DMS53 (cell line): ENCODE results near the gene ACTL6A.
A peak's percentile ranks its signal among the peaks of the same experiment; 100 is the strongest.
"Not testable (repeated sequence)": the region's sequence is repeated elsewhere in the genome, so short reads cannot be mapped to it uniquely, and the experiment has no call there.

Experiments used
- DNase-seq: peaks from one replicate; lab custom pipeline; 2025; lab: John Stamatoyannopoulos, UW

ACTL6A gene

DNA sequence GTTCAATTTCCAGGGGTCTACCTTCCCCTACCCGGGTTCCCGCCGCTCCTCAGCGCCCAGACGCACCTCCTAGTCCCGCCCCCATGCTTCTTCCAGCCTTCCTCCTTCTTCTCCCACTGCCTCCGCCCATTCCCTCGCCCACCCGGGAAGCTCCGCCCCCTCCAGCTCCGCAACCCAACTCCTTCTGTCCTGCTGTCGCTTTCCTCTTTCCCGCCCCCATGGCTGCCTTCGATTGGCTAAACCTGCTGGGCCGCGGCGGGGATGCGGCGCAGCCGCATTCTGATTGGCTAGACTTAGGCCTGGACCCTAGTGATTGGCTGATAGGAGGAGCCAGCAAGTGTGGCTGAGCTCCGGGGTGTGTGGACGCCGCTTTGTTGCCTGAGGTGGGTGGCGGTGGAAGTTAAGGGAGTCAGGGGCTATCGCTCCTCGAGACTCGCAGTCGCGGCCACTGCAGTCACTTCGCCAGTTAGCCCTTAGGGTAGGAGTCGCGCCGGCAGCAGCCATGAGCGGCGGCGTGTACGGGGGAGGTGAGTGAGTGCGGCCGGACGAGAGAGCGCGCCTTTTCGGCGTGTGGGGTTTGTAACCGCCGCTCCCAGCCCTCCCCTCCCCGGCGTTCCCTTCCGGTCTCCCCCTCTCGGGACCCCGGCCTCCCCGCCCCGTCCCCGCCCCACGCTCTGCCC lies at the start of gene ACTL6A:
TSS of gene ACTL6A (plus strand) at position 336 of the 680 bp plus-strand sequence. CDS start at position 503, 167 bp downstream.
- peak; percentile 99 for DNase-seq

DNA sequence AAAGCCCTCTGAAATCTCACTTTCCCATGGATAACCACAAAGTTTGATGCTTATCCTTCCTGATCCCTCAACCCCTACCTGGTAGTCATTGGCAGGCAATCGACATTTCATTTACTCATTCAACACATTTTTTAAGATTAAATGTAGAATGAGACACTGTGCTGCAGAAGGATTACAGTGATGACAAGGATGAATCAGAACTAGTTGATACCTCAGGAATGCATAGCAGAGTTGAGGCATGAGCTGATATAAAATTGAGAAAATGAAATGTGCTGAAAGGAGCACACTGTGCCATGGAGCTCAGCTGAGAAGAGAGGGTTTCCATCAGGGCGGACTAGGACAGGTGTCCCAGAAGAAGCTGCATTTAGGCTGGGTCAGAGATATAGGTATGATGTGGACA lies 48.9 kb upstream of the ACTL6A start:
- DNase-seq = no peak

DNA sequence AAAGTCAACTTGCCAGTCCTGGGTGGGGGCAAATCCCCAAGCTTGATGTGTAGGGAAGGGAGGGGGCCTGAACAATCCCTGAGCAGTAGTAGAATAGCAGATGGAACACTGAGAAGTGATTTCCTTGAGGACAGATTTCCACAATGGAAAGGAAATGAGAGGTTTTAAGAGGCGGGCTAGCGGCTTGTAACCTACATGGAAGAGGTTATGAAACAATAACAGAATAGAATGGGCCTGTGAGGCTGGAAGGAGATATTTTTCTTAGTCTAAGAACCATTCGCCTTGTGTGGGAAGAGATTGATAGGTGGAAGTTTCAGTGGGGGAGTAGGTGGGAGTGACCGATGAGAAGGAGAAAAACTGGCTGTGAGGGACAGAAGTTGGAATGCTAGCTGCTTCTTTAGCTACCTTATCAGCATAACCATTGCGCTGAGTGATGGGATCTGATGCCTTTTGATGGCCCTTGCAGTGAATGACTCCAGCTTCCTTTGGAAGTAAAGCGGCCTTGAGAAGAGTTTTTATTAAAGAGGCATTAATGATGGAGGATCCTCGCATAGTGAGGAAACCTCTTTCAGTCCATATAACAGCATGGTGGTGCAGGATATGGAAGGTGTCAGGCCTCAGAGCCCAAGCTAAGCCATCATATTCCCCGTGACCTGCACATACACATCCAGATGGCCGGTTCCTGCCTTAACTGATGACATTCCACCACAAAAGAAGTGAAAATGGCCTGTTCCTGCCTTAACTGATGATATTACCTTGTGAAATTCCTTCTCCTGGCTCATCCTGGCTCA lies 46.1 kb upstream of the ACTL6A start:
- not testable (repeated sequence) for DNase-seq

DNA sequence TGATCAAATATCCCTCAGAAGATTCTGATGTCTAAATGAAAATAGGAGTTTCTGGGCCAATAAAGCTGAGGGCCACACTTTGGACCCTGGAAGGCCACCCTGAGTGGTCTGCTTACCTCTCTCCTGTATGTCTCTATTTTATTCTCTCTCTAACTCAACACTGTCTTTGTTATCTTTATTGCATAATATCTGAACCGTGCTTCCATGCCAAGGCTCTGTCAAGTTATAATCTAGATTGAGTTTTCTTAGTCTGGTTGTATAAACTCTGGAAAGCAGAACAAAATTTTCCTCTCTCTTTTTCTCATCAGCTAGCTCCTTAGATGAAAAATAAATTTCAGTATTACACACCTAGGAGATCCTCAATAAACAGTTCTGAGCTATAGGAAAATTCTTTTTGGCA lies 36.2 kb upstream of the ACTL6A start:
- DNase-seq = no peak

DNA sequence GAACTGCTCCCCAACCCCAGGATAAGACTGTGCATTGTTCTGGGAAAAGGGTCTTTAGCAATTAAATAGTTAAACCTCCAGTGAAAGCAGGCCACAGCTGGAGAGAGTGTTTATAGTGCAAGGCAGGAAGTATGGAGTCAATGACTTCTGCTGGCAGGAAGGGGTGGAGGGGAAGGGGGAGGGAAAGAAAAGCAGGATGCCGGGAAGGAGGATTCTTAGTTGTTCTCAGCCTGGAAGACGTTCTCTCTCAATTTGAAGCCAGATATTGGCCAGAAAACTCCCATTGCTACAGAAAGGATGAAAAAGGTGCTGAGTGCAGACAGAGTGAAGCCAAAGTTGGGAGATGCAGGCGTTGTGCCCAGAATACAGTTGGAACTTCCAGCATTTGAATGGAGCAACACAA lies 35.7 kb upstream of the ACTL6A start:
- DNase-seq = peak; percentile 40

DNA sequence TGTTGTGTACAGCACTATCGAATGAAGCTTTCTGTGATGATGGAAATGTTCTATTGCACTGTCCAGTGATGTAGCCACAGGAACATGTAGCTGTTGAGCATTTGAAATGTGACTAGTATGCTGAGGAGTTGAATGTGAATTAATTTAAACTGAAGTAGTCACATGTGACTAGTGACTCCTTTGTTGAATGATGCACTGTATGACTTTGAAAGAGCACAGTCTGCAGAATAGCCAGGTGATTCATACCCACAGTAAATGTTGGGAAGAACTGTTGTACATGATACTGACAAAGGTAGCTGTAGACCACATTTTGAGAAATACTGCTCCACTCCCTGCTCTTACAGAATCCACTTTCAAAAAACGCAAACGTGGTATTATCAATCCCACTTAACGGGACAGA lies 34.0 kb upstream of the ACTL6A start:
- peak; percentile 2 for DNase-seq

DNA sequence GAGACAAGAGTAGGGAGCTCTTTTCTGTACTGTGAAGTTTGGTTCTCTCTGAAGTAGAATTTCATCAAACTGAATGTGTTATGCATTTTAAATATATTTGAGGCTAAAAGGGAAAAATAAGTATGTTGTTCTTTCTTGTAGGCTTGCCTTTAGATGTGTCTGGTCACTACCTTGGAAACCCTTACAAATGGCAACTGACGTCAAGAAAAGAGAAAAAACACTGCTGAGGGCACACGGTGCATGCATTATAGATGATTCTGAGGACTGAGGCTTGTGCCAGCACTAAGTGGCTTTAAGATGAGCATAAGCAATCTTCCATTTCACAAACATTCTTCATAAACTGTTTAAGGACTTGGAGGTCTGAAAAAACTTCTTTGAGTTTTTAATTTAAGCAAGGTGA lies 31.1 kb upstream of the ACTL6A start:
- DNase-seq = no peak

DNA sequence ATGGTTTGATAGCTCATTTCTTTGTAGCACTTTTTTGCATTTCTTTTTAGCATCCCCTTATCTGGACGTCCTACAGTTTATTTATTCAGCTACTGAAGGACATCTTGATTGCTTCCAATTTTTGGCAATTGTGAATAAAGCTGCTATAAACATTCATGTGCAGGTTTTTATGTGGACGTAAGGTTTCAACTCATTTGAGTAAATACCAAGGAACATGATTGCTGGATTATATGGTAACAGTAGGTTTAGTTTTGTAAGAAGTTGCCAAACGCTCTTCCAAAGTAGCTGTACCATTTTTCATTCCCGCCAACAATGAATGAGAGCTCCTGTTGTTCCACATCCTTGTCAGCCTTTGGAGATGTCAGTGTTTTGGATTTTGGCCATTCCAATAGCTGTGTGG lies 29.5 kb upstream of the ACTL6A start:
- DNase-seq = no peak

DNA sequence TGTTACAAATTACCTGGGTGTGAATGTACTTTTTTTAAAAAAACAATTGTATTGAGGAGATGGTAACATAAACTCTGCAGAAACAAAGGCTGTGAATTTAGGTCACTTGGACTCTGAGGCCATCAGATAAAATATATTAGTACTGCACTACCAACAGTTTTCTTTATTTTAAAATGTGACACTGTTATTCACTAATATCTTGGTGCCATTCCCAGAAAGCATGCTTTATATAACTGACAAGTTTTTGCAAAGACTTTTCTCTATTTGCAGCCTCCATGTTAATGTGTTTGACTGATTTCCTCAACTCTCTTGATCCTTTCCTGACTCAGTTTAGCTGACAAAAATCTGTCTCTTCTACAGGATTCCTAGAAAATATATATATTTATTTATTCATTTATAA lies 26.5 kb upstream of the ACTL6A start:
- no peak for DNase-seq

DNA sequence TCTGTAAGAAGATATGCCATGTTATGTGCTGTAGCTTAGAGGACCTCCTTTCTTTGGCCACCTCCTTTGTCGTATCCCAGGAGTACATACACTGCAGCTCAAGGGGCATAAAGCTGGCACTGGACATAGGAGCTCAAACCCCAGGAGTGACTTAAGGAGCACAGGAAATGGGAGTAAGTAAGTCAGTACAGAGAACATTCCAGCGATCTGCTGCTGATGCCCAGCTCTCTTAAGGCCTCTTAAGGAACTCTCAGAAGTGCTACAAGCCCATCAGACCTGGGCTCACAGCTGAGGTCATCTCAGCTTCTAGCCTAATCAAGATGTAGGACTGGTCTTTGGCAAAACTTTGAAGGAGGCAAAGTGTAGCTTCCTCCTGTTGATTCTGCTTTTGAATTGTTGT lies 21.6 kb upstream of the ACTL6A start:
- no peak for DNase-seq

DNA sequence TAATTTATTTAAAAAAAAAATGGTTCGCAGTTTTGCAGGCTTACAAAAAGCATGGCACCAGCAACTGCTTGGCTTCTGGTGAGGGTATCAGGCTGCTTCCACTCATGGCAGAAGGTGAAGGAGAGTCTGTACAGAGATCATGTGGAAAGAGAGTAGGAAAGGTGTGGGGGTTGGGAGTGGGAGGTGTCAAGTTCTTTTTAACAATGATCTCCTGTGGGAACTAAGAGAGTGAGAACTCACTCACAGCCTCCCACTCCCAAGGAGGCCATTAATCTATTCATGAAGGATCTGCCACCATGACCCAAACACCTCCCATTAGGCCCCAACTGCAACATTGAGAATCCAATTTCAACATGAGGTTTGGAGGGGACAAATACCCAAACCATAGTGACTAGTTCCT lies 21.1 kb upstream of the ACTL6A start:
- no peak for DNase-seq

DNA sequence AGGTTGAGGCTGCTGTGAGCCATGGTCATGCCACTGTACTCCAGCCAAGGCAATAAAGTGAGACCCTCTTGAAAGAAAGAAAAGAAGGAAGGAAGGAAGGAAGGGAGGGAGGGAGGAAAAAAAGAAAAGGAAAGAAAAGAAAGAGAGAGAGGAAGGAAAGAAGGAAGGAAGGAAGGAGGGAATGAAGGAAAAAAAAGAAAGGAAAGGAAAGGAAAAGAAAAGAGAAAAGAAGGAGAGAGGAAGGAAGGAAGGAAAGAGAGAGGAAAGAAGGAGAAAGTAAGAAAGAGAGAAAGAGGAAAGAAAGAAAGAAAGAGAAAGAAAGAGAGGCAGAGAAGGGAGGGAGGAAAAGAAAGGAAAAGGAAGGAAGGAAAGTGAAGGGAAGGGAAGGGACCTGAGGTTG lies 20.4 kb upstream of the ACTL6A start:
- DNase-seq = no peak

DNA sequence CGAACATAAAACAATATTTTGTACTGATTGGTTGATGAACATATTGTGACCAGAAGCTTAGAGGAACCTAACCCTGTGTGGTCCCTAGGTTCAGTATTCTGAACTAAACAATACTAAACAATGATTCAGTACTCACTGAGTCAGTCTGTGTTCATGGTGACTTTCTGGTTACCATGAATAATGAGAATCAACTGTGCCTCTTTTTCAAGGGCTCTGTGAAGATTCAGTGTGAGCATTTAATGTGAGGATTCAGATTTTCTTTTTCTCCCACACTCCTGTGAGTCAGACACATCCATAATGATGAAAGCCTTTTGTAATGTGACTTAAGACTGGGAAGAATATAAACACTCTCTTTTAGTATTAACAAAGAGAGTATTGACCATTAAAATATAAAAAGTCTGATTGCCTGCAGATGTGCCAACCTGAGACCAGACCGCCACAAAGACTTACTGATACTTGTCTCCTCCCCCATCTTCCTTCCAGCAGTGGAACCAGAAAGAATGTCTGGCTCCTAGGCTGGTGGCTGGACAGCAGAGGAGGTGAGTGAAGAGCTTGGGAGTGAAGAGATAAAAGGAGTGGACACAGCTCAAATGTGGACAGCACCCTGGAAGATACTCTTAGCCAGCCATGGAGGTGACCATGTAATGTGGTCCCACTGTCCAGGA lies 17.6 kb upstream of the ACTL6A start:
- no peak for DNase-seq

DNA sequence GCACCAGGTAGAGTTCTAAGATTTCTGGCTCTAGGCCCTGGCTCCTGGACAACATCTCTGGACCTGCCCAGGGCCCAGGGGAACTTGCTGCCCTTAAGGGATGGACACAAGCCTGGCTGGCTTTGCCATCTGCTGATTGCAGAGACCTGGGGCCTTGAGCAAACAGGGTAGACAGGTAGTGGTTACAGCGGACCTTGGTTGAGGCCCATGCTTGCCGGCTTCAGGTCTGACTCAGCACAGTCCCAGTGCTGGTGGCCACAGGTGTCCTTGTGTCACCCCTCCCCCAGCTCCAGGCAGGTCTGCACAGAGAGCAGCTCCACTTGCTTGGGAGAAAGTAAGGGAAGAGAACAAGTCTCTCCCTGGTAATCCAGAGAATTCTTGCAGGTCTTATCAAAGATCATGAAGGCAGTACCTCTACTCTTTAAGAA lies 15.9 kb upstream of the ACTL6A start:
- peak; percentile 78 for DNase-seq

DNA sequence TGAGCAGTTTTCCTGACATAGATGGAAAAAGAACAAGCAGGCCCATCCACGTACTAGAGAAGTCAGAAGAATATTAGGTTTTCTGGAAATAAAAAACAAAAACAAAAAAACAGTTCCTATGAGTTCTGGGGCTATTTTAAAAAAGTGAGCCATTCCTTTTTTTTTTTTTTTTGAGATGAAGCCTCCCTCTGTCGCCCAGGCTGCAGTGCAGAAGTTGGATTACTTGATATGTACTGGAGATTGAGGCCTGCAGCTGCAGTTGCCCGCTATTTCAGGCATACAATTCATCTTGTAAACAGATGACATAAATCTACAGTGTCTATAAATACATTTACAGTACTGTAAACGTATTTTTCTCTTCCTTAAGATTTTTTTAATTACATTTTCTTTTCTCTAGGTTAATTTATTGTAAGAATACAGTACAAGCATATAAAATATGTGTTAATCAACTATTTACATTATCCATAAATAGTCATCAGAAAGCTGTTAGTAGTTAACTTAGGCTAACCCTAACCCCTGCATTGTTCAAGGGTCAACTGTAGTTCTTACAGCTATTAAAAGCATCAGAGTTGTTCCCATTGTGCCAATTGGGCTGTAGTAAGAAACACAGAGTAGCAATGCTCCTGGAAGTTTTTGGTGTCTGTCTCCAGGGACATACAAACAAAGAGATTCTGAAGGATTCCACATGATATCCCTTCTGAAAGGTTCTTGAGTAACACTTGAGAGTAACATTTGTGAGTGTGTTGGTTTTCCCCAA lies 11.2 kb upstream of the ACTL6A start:
- DNase-seq = no peak

DNA sequence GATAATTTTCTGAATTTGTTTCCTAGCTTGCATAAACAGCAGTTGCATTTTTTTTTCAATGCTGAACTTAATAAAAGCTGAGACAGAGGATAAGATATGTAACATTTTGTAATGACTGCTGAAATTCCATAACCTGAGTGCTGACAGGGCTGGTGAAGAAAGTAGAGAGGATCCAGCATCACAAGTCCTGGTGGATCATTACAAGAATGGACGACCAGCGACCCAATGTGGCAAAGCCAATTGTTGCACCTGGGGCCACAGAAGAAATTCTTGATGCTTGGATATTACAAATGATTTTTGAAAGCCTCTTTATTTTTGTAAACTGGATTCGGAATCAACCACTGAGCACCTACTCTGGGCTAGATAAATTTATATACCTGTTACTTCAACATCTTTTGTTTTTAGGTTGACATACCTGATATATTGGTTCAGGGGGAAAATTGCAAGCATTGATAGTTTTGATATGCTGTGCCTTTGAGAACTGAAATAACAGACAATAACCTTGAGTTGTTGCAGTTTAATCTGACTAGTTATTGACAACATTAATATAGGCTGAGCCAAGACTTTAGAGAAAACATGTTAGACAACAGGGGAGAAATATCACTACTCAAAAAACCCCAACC lies 3.9 kb upstream of the ACTL6A start:
- peak; percentile 78 for DNase-seq

DNA sequence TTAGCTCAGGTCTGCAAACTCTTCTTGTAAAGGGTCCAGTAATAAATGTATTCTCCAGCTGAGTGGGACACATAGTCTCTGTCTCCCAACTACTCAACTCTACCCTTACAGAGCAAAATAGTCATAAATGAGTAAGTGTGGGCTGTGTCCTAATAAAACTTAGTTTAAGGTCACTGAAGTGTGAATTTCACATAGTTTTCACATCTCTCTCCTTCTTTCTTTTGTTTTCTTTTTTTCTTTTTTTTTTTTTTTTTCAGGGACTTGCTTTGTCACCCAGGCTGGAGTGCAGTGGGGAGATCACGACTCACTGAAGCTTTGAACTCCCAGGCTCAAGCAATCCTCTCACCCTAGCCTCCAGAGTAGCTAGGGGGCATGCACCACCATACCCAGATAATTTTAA lies 1.9 kb upstream of the ACTL6A start:
- no peak for DNase-seq

DNA sequence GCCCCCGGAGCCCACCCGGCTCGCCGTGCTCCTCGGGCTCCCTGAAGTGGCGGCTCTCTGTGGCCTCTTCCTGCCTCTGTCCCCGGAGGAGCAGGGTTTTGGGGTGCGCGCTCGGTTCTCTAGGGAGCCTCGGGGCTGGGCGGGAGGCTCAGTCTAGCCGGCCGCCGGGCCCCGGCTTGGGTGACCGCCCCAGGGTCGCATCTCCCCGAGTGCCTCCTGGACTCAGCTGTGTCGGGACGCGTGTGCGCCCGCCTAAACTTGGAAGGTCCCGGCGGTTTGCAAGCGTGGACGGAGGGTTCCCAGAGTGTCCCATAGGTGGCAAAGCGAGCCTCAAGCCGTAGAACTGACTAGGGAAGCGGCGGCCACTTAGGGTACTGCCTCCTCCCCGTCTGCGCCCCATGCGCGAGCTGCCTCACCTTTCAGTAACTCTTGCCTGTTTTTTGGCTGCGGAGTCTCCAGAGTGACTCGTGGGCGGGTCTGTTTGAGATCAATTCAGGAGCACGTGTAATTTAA lies 601 bp downstream of the ACTL6A start:
- DNase-seq = peak; percentile 82

DNA sequence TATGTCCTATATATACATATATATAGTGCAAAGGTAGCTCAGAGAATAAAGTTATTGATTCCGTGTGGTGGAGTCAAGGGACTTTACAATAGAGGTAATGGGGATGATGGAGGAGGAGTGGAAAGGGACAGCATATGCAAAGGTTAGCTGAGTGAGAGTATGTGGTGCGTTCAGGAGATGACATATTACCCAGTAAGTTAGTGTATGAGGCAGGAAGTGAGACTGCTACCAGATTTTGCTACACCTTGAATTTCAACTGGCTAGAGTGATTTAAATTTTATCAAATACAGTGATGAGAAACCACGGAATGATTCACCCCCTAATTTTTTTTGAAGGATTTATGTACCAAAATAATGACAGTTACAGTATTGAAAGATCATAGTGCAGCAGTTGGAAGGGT lies 2.8 kb downstream of the ACTL6A start:
- DNase-seq = no peak

DNA sequence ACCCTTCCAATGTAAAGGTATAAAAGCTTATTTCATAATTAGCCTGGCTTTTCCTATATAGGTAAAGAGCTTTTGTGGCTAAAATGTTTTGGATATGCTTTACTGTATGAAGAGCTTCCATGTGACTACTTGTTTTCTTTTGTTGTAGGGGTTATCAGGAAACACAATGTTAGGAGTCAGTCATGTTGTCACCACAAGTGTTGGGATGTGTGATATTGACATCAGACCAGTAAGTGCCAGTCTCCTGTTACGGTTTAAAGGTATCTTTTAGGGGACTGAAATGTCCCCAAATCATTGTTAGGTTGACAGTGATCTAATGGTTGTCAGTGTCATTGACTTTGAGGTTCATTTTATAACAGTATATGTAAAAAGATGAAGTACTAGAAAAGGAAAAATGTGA lies 18.3 kb downstream of the ACTL6A start:
- no peak for DNase-seq

DNA sequence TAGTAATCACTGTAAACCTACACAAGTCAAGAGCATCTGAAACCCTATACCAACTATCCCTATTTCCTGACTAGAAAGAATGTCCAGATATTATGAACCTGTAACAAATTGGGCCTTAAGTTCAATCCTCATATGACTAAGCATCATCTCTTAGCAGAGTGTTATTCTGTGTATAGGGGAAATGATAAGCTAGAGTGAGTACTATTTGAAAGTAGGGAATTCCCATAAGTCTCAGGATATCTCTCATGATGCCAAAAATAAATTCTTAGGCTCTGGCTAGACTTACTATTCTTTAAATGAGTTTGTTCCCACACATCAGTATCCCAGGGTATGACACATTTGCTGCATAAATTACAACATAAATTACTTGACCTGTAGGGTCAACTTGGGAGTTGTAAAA lies 26.4 kb downstream of the ACTL6A start:
- DNase-seq = no peak

DNA sequence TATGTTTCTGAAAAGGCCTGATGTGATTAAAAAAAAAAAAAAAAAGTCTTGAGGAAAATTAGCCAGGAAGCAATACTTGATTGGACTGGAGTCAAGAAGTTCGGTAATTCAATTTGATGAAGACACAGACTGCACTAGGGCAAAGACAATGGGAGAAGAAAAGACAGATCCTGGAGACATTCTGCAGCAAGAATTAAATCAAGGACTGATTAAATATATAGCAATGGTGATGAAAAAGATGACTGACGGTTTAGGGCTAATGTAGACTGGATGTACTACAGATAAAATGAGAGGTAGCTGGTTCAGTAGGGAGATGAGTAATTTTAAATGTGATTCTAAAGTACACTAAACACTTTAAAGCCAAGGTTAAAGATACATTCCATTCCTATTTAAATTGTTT lies 27.9 kb downstream of the ACTL6A start:
- no peak for DNase-seq
